ENCODE data around the gene ZSWIM1. TPM values are rescaled to one million over a fixed set of nuclear protein-coding genes. Genes with fewer than 3 reads are reported as not detected.

Gene ZSWIM1
- total and polyA plus RNA-seq, 2 of the 13 experiments (the other 11 are each of a cell fraction or from before 2014, with no cell fraction given), result 9.5 to 11.7 TPM

DNA sequence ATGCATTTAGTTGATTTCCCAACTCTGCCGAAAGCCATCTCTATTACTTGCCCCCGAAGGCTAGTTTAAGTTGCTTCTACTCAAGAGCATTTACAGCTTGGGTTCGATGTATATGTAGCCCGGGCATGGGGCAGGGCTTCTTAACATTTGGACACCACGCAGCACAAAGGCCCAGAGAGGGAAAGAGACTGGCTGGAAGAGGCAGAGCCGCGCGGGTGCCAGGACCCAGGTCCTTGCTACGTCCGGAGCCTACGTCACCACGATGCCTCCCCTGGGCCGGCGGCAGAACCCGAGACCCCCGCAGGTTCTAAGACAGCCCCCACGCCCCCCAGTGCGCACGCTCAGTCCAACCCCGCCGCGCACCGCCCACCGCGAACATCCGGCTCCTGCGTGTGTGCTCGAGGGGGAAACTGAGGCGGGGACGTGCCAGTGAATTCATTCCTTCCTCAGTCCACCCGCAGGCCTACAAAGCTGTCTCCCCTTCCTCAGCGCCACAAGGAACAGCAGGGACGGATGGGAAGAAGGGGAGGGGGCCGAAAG lies 53.1 kb downstream of the ZSWIM1 start (continued):
- no peak; the same call in 1 of the 2 replicates for TF ChIP-seq POGK (CRISPR knock-in tag; conservative IDR thresholded peaks at IDR 0.05)
- TF ChIP-seq ZBTB42 (CRISPR knock-in tag; IDR thresholded peaks at IDR 0.05), result no peak
- TF ChIP-seq, protein P1, sequence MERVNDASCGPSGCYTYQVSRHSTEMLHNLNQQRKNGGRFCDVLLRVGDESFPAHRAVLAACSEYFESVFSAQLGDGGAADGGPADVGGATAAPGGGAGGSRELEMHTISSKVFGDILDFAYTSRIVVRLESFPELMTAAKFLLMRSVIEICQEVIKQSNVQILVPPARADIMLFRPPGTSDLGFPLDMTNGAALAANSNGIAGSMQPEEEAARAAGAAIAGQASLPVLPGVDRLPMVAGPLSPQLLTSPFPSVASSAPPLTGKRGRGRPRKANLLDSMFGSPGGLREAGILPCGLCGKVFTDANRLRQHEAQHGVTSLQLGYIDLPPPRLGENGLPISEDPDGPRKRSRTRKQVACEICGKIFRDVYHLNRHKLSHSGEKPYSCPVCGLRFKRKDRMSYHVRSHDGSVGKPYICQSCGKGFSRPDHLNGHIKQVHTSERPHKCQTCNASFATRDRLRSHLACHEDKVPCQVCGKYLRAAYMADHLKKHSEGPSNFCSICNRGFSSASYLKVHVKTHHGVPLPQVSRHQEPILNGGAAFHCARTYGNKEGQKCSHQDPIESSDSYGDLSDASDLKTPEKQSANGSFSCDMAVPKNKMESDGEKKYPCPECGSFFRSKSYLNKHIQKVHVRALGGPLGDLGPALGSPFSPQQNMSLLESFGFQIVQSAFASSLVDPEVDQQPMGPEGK (CRISPR knock-in tag; IDR thresholded peaks at IDR 0.05), result peak; percentile 78; the same call in 1 of the 2 replicates
- TF ChIP-seq PAX8 (CRISPR knock-in tag; IDR thresholded peaks at IDR 0.05; ENCODE audit: borderline replicate concordance), result peak; percentile 86; the same call in 1 of the 2 replicates
- no peak for TF ChIP-seq ZNF260 (CRISPR knock-in tag; IDR thresholded peaks at IDR 0.05; ENCODE audit: borderline replicate concordance, low read depth)
- TF ChIP-seq TMF1 (CRISPR knock-in tag; IDR thresholded peaks at IDR 0.05; ENCODE audit: low read depth), result no peak
- TF ChIP-seq MTA1 (CRISPR knock-in tag; IDR thresholded peaks at IDR 0.05; ENCODE audit: borderline replicate concordance), result no peak
- TF ChIP-seq ZNF337 (CRISPR knock-in tag; IDR thresholded peaks at IDR 0.05; ENCODE audit: borderline replicate concordance, low read depth), result peak; percentile 51
- peak; percentile 55 for TF ChIP-seq IKZF4 (CRISPR knock-in tag; IDR thresholded peaks at IDR 0.05; ENCODE audit: borderline replicate concordance, low read depth, not compliant biosample characterization)
- TF ChIP-seq, protein P2, sequence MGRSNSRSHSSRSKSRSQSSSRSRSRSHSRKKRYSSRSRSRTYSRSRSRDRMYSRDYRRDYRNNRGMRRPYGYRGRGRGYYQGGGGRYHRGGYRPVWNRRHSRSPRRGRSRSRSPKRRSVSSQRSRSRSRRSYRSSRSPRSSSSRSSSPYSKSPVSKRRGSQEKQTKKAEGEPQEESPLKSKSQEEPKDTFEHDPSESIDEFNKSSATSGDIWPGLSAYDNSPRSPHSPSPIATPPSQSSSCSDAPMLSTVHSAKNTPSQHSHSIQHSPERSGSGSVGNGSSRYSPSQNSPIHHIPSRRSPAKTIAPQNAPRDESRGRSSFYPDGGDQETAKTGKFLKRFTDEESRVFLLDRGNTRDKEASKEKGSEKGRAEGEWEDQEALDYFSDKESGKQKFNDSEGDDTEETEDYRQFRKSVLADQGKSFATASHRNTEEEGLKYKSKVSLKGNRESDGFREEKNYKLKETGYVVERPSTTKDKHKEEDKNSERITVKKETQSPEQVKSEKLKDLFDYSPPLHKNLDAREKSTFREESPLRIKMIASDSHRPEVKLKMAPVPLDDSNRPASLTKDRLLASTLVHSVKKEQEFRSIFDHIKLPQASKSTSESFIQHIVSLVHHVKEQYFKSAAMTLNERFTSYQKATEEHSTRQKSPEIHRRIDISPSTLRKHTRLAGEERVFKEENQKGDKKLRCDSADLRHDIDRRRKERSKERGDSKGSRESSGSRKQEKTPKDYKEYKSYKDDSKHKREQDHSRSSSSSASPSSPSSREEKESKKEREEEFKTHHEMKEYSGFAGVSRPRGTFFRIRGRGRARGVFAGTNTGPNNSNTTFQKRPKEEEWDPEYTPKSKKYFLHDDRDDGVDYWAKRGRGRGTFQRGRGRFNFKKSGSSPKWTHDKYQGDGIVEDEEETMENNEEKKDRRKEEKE (IDR thresholded peaks at IDR 0.05), result no peak
- no peak for TF ChIP-seq ZNF782 (CRISPR knock-in tag; IDR thresholded peaks at IDR 0.05; ENCODE audit: borderline replicate concordance)
- TF ChIP-seq, protein P3, sequence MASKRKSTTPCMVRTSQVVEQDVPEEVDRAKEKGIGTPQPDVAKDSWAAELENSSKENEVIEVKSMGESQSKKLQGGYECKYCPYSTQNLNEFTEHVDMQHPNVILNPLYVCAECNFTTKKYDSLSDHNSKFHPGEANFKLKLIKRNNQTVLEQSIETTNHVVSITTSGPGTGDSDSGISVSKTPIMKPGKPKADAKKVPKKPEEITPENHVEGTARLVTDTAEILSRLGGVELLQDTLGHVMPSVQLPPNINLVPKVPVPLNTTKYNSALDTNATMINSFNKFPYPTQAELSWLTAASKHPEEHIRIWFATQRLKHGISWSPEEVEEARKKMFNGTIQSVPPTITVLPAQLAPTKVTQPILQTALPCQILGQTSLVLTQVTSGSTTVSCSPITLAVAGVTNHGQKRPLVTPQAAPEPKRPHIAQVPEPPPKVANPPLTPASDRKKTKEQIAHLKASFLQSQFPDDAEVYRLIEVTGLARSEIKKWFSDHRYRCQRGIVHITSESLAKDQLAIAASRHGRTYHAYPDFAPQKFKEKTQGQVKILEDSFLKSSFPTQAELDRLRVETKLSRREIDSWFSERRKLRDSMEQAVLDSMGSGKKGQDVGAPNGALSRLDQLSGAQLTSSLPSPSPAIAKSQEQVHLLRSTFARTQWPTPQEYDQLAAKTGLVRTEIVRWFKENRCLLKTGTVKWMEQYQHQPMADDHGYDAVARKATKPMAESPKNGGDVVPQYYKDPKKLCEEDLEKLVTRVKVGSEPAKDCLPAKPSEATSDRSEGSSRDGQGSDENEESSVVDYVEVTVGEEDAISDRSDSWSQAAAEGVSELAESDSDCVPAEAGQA (IDR thresholded peaks at IDR 0.05; ENCODE audit: low read depth), result no peak
- TF ChIP-seq, protein P3 (CRISPR knock-in tag; IDR thresholded peaks at IDR 0.05; ENCODE audit: borderline replicate concordance), result no peak
- TF ChIP-seq DMAP1 (CRISPR knock-in tag; IDR thresholded peaks at IDR 0.05), result no peak; the same call in 1 of the 2 replicates
